NOMO-1 treated with DMSO at 0.1 percent for 48 hours (cell line): ENCODE data around the gene HHLA2.
A peak's percentile ranks its signal among the peaks of the same experiment; 100 is the strongest.
"Not testable (repeated sequence)": the region's sequence is repeated elsewhere in the genome, so short reads cannot be mapped to it uniquely, and the experiment has no call there.

ENCODE experiments used
- DNase-seq: peaks from one replicate; lab custom pipeline; 2025; ENCODE audit not compliant: unreplicated experiment; lab: John Stamatoyannopoulos, UW

HHLA2 gene, protein sequence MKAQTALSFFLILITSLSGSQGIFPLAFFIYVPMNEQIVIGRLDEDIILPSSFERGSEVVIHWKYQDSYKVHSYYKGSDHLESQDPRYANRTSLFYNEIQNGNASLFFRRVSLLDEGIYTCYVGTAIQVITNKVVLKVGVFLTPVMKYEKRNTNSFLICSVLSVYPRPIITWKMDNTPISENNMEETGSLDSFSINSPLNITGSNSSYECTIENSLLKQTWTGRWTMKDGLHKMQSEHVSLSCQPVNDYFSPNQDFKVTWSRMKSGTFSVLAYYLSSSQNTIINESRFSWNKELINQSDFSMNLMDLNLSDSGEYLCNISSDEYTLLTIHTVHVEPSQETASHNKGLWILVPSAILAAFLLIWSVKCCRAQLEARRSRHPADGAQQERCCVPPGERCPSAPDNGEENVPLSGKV

GRCh38 chr3:108296239-108296638 is at the start of gene HHLA2:
HHLA2 (plus strand) TSS chr3:108296548; CDS start chr3:108351814, 55,266 bp downstream.
- peak; percentile 73 for DNase-seq

GRCh38 chr3:108250626-108251025 is 45.7 kb upstream of the HHLA2 start:
- DNase-seq = no peak

- no peak for DNase-seq
Observed at GRCh38 chr3:108251265-108251664, 45.1 kb upstream of the HHLA2 start.

GRCh38 chr3:108251844-108252243 is 44.5 kb upstream of the HHLA2 start:
- no peak for DNase-seq

GRCh38 chr3:108255131-108255530 is 41.2 kb upstream of the HHLA2 start:
- no peak for DNase-seq

DNA sequence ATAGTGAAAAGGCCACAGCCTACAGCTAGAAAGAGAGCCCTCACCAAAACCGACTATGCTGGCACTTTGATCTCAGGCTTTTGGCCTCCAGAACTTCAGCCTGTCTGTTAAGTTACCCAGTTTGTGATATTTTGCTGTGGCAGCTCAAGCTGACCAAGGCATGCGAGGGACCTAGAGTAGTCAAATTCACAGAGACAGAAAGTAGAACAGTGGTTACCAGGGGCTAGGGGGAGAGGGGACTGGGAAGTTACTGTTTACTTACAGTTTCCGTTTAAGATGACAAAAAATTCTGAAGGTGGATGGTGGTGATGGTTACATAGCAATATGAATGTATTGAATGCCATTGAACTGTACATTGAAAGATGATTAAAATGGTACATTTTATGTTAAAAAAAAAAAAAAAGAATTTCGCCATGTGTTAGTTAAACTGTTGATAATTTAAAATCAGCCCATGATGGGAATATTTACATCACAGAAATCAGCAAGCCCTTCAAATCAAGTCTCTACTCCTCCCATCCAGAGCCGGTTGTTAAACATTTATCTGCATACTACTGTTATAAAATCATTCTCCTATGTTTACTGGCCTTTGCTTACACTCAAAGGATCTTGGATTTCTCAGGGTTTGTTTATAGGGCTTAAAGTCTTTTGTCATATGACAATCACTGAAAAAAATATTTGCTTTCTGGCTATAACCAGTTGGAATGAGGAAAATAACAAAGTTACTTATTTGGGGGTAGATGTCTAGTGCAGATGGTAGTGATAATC is 31.6 kb upstream of the HHLA2 start:
- not testable (repeated sequence) for DNase-seq

GRCh38 chr3:108268235-108268634 is 28.1 kb upstream of the HHLA2 start:
- not testable (repeated sequence) for DNase-seq

DNA sequence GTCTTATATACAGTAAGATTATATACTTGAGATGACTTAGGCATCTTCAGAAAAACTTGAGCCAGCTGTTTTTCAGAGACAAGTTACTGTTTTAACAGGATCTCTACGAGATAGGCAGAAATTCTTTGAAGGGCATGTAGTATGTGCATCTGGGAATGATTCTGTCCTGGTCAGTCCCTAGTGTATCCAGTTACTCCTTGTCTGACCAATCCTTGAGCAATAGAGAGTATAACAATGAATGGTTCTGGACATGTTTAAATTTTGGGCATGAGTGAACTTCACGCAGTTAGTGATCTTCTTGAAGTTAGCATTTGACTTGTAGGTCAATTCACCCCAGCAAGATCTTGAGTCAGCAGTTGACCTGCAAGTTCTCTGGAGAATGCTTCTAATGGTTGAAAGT is 24.7 kb upstream of the HHLA2 start:
- DNase-seq = no peak

GRCh38 chr3:108279066-108279465 is 17.3 kb upstream of the HHLA2 start:
- DNase-seq = not testable (repeated sequence)

GRCh38 chr3:108280476-108280875 is 15.9 kb upstream of the HHLA2 start:
- no peak for DNase-seq

- no peak for DNase-seq
Observed at GRCh38 chr3:108281670-108282069, 14.7 kb upstream of the HHLA2 start.

DNA sequence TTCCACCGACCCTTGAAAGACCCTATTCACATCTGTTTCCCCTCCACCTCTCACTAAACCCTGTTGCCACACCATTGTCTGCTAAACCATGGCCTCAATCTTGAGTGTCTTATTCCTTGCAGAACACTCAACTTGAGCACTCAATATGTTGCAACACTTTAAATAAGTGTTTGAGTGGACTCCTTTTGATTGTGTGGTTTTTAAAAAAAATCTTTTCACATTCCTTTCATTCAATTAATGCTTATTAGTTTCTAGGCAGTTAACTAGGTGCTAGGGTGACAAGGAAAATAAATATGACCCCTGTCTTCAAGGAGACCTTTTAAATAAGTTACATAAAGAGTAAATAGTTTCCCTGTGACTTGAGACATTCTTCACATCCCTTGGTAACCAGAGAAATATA is 13.3 kb upstream of the HHLA2 start:
- peak; percentile 7 for DNase-seq

- DNase-seq = no peak
Observed at GRCh38 chr3:108283989-108284388, 12.4 kb upstream of the HHLA2 start.

- no peak for DNase-seq
Observed at GRCh38 chr3:108285176-108285575, 11.2 kb upstream of the HHLA2 start.

DNA sequence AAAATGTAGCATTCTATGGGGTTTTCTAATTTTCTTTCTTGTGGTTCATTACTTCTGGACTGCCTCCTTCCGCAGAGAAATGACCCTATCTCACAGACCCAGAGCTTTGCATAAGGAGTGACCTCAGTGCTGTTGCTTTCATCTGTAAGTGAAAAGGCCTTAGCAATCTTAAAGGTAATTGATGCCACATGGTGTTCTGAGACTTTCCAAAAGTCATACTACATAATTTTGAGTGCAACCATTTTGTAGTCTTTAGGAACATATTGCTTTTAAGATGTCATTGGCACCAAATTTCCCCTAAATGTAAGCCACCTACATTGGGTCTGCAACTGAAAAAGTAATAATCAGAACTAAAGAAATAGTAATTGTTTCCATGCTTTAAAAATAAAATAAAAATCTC is 9.2 kb upstream of the HHLA2 start:
- DNase-seq = no peak

DNA sequence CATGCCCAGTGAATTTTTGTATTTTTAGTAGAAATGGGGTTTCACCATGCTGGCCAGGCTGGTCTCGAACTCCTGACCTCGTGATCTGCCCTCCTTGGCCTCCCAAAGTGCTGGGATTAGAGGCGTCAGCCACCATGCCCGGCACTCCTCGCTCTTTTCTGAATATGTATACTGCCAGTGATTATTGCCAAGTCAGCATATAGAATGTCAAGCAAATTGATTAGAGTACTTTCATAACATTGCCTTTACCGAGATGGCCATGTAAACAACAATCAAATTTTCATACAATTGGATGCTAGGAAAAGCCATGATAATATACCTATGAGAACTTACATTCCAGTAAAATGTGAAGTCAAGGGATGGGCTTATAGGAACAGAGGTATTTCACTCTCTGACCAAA is 8.2 kb upstream of the HHLA2 start:
- not testable (repeated sequence) for DNase-seq

DNA sequence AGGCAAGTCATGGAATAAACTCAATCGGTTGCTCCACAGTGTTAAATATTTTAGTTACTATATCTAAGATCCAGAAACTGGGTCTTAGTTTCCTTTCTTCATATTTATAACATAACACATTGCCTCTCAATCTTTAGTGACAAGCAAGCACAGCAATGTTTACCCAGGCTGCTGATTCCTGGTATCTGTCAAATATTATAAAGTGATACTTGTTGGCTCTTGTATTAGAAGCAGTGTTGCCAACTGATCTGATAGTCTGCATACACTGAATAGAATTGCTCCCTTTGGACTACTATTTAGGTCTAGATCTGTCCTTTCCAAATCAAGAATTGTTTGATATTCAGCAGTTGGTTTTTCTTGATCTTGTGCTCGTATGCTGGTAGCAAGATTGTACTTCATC is 7.2 kb upstream of the HHLA2 start:
- DNase-seq = no peak

- peak; percentile 57 for DNase-seq
Observed at GRCh38 chr3:108292450-108292849, 3.9 kb upstream of the HHLA2 start.

- peak; percentile 69 for DNase-seq
Observed at GRCh38 chr3:108292905-108293328, 3.4 kb upstream of the HHLA2 start.

GRCh38 chr3:108293858-108294257 is 2.5 kb upstream of the HHLA2 start:
- peak; percentile 84 for DNase-seq

GRCh38 chr3:108295421-108296175 is 750 bp upstream of the HHLA2 start:
- peak; percentile 62 for DNase-seq
